Activated CD8-positive, alpha-beta memory T cell treated with anti-CD3 and anti-CD28 coated beads, Interleukin-2, amount 50 U/mL, for 48 hours (primary cell): Measurements from ENCODE around the gene ALOX12B.
"Not testable (repeated sequence)": the region's sequence is repeated elsewhere in the genome, so short reads cannot be mapped to it uniquely, and the experiment has no call there.

Source experiments
- DNase-seq: peaks from one replicate; pipeline ENCODE4 v3.0.0-alpha.2; 2020

ALOX12B gene

GRCh38 chr17:8118769-8119580 is 31.5 kb upstream of the ALOX12B start:
- DNase-seq, result peak; percentile 94

GRCh38 chr17:8117980-8118768 is 30.7 kb upstream of the ALOX12B start, which contains the start of gene ALOXE3:
Gene ALOXE3, minus strand, starts transcription at chr17:8118514. Its CDS starts 524 bp downstream, at chr17:8117990.
- no peak for DNase-seq

- no peak for DNase-seq
These were observed 30.0 kb upstream of the ALOX12B start for GRCh38 chr17:8117367-8117979.

GRCh38 chr17:8116776-8117175 is 29.3 kb upstream of the ALOX12B start:
- no peak for DNase-seq

GRCh38 chr17:8110907-8111306 is 23.4 kb upstream of the ALOX12B start:
- DNase-seq, result no peak

GRCh38 chr17:8110456-8110804 is 22.9 kb upstream of the ALOX12B start:
- no peak for DNase-seq

GRCh38 chr17:8109661-8110455 is 22.3 kb upstream of the ALOX12B start:
- DNase-seq, result peak; percentile 90

GRCh38 chr17:8108972-8109660 is 21.6 kb upstream of the ALOX12B start:
- no peak for DNase-seq

GRCh38 chr17:8106980-8107379 is 19.5 kb upstream of the ALOX12B start:
- DNase-seq, result not testable (repeated sequence)

- no peak for DNase-seq
These were observed 18.5 kb upstream of the ALOX12B start for GRCh38 chr17:8105957-8106398.

- DNase-seq, result no peak
These were observed 17.4 kb upstream of the ALOX12B start for GRCh38 chr17:8104911-8105310.

- no peak for DNase-seq
These were observed 16.0 kb upstream of the ALOX12B start for GRCh38 chr17:8103549-8103948.

GRCh38 chr17:8101721-8102120 is 14.2 kb upstream of the ALOX12B start:
- no peak for DNase-seq

GRCh38 chr17:8100763-8101162 is 13.2 kb upstream of the ALOX12B start:
- no peak for DNase-seq

- no peak for DNase-seq
These were observed 12.6 kb upstream of the ALOX12B start for GRCh38 chr17:8100111-8100510.

- no peak for DNase-seq
These were observed 9.0 kb upstream of the ALOX12B start for GRCh38 chr17:8096541-8096940.

GRCh38 chr17:8095361-8095760 is 7.8 kb upstream of the ALOX12B start:
- no peak for DNase-seq

GRCh38 chr17:8091033-8091687 is 3.6 kb upstream of the ALOX12B start:
- no peak for DNase-seq

GRCh38 chr17:8089728-8090127 is 2.2 kb upstream of the ALOX12B start:
- DNase-seq, result no peak

GRCh38 chr17:8087952-8088230 is 375 bp upstream of the ALOX12B start:
- no peak for DNase-seq

GRCh38 chr17:8084250-8084649 is 3.3 kb downstream of the ALOX12B start:
- DNase-seq, result no peak

GRCh38 chr17:8082292-8082691 is 5.2 kb downstream of the ALOX12B start:
- DNase-seq, result no peak
